ENCODE data around the gene TRPV6.
A peak's percentile ranks its signal among the peaks of the same experiment; 100 is the strongest.

The TRPV6 gene

DNA sequence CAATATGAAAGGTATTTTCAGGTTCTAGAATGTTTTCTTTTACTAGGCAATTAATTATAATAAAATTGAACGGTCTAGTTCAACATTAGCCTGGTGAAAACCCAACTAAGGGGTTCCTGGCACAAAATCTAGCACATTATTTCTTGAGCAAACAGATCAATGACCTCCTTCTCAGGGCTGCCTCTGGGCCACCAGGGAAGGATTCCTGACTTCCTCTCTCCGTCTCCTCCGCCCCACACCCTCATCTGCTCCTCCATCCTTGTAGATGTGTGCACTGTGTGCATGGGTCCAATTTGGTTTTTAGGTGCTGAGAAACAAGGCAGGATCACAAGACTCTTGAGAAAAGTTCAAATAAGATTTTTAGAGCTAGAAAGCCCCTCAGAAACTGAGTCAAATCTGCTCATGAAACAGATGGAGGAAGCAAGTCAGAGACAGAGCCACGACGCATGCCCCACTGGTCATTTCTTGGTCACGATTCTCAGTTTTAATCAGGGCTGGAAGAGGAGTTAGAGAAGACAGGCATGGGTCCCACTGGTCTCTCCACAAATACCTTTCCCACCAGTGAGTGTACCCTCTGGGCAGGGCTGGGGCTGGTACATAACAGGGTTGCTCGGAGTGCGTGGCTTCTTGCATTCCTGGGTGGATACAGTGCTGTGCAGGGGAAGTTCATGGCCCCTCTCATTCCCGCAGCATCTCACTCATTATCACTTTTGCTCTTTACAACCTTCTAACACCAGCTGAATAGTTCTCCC, 3.8 kb downstream of the TRPV6 start:
- no peak for DNase-seq (ENCODE audit: low spot score)
- no peak for TF ChIP-seq CTCF (IDR thresholded peaks at IDR 0.05; ENCODE audit: extremely low read depth, insufficient read depth, missing control alignments)
- in situ Hi-C loops (cut with MboI; ENCODE audit: low pct_unique_long_range_greater_than_20kb, low sequenced_read_pairs, unreplicated experiment) = no loop called here

DNA sequence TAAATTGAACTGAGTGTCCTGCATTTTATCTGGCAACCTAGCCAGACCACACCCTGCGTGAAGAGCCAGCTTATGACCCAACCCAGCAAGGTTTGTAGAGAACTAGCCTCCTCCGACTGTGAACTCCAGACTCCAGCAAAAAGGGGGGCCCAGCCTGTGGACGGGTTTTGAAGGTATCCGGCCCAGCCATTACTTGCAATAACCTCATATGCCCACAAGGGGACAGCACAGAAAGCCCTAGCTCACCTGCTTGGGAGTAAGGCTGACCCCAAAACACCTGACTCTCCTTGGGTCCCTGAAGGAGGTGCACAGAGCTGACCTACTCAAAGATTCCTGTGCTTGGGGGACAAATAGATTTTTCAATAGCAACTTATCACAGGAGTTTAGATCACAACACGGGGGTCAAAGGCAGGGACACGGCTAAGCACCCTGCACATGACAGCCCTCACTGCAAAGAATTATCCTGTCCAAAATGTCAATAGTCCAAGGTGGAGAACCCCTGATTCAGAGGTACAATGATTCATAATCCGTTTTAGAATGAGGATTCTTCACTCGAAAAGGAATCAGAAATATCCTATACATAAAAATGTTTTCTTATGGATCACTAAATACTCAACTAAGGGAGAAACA, 4.6 kb downstream of the TRPV6 start:
- peak; percentile 75 for DNase-seq (ENCODE audit: low spot score)
- in situ Hi-C loops (cut with MboI; ENCODE audit: low pct_unique_long_range_greater_than_20kb, low sequenced_read_pairs, unreplicated experiment) = no loop called here
- TF ChIP-seq CTCF (IDR thresholded peaks at IDR 0.05; ENCODE audit: extremely low read depth, insufficient read depth, missing control alignments) = peak; percentile 76

DNA sequence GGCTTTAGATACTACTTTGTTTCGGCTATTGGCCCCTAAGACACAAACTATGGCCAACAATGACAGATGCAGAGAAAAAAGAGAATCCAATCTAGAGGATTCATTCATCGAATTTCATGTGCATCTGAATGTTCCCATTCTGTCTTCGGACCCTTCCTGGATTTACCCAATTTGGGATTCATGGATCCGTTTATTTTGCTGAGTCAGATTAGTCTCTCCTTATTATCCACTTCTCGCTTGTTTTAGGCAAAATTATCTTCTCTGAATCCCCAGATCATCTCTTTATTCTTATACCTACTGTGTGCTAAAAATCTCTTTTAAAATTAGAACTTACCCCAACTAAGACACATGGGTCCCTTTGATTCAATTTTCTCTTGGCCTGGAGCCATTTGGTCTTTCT, 6.5 kb downstream of the TRPV6 start:
- in situ Hi-C loops (cut with MboI; ENCODE audit: low pct_unique_long_range_greater_than_20kb, low sequenced_read_pairs, unreplicated experiment) = no loop called here
- no peak for DNase-seq (ENCODE audit: low spot score)
- TF ChIP-seq CTCF (IDR thresholded peaks at IDR 0.05; ENCODE audit: extremely low read depth, insufficient read depth, missing control alignments) = no peak

GRCh38 chr7:142878315-142878714, 7.2 kb downstream of the TRPV6 start:
- in situ Hi-C loops (cut with MboI; ENCODE audit: low pct_unique_long_range_greater_than_20kb, low sequenced_read_pairs, unreplicated experiment) = no loop called here
- DNase-seq (ENCODE audit: low spot score) = no peak
- TF ChIP-seq CTCF (IDR thresholded peaks at IDR 0.05; ENCODE audit: extremely low read depth, insufficient read depth, missing control alignments) = no peak

- no peak for DNase-seq (ENCODE audit: low spot score)
- in situ Hi-C loops (cut with MboI; ENCODE audit: low pct_unique_long_range_greater_than_20kb, low sequenced_read_pairs, unreplicated experiment) = no loop called here
- no peak for TF ChIP-seq CTCF (IDR thresholded peaks at IDR 0.05; ENCODE audit: extremely low read depth, insufficient read depth, missing control alignments)
Observed at GRCh38 chr7:142876991-142877910, 8.3 kb downstream of the TRPV6 start.

- in situ Hi-C loops (cut with MboI; ENCODE audit: low pct_unique_long_range_greater_than_20kb, low sequenced_read_pairs, unreplicated experiment) = no loop called here
- DNase-seq (ENCODE audit: low spot score) = no peak
- TF ChIP-seq CTCF (IDR thresholded peaks at IDR 0.05; ENCODE audit: extremely low read depth, insufficient read depth, missing control alignments) = no peak
Observed at GRCh38 chr7:142876236-142876960, 9.1 kb downstream of the TRPV6 start.
